ACHN (cell line): ENCODE results near the gene AGAP1.

Experiments
- DNase-seq: peaks from one replicate; pipeline ENCODE4 v3.0.0-alpha.2; 2015
- in situ Hi-C: cut with HindIII; loops from 2 replicates; pipeline ENCODE4 v1.10.0; 2017; ENCODE audit warnings: low sequenced_read_pairs, low pct_ligation_motif_present, low pct_unique_long_range_greater_than_20kb

The AGAP1 gene

DNA sequence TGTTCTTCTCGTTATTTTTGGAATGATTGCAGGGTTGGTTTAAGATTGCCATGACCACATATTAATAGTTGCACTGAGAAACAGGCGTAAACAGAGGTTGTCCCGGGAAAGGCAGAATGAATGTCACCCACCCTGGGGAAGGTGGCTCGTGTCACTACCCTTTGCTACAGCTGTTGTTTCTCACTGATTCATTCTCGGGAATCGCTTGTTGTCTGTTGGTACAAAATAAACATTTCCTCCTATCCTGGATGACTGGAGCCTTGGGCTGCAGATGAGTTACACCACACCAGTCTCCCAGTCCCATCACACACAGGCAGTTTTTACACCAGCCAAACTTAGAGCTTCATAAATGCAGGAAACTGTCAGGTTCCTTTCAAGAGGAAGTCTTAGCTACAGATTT lies 457.6 kb downstream of the AGAP1 start:
- in situ Hi-C loops: no loop called here

DNA sequence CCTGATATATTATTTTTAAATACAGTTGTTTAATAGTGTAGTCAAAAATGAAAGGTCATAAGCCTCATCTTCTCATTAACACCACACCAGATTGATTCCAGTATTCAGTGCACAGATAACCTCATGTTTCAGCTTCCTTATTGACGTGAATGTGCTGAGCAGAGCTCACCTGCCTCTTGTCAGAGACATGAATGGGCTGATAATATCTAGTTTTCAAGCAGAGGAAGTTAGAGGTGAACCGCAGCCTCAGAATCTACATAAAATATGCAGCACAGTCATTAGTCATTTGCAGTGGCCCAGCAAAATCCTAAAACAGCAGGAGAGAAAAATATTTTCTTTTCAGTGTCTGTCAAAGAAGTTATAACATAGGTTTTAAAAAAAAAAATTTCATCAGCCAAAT lies 458.1 kb downstream of the AGAP1 start:
- DNase-seq: no peak
- in situ Hi-C loops: no loop called here

More for the DNA sequence above, 457.6 kb downstream of the AGAP1 start:
- DNase-seq: no peak

DNA sequence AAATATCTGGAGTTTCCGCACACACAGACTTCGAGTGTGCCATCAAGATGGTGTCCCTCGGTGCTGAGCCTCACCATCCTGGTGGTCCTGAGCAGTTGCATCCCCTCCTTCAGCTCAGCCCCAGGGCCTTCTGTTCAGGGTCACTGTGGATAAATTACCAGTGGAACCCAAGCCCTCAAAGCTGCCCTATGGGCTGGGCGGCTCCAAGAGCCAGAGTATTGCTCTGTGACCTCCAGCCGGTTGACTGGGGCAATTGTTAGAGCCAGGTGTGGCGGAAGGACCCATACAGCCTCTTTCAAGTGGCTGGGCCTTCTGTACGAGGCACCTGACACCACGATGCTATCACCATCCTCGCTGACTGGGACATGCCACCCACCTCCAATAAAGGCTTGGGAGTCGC lies 458.9 kb downstream of the AGAP1 start:
- in situ Hi-C loops: no loop called here
- DNase-seq: no peak

DNA sequence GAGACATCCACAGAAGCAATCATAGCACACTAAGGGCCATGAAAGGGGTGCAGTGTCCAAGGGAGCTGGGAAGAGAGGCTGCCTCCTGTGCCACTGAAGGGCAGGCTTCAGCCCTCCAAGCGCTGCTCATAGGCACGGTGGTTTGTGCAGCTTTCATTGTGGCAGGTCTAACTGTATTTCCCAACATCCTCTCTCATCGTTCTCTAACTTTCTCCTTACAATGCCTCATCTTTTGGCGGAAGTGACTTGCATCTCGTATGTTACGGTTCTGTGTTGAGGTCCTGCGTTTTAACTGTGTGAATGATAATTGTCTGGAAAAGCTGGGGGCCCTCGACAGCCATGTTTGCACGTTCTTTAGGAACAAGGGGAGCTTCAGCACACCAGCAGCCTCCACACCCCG lies 460.4 kb downstream of the AGAP1 start:
- DNase-seq: no peak
- in situ Hi-C loops: no loop called here

DNA sequence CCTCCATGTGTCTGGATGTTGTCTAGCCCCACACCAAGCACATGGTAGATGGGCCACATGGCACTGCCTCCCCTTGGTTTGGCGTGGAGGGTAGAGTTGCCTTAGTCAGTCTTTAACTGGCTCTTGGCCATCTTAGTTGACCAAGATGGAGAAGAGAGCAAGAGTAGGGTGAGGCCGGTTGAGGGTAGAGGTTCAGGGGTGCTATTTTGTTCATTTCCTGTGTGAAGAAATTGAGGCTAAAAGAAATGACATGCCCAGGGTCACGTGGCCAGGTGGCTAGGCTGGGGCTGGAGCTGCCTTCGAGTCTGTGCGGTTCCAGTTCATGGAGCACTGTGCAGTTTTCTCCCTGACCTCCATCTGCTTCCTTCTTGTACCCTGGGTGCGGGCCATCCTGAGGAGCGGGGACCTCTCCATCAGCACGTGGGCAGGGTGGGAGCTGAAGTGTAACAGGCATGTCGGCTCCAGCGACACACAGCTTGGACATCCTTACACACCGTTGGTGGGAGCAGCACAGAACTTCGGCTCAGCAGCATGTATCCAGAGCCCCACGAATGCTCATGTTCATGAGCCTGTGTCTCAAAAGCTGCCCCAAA lies 461.1 kb downstream of the AGAP1 start:
- no peak for DNase-seq
- in situ Hi-C loops: no loop called here

DNA sequence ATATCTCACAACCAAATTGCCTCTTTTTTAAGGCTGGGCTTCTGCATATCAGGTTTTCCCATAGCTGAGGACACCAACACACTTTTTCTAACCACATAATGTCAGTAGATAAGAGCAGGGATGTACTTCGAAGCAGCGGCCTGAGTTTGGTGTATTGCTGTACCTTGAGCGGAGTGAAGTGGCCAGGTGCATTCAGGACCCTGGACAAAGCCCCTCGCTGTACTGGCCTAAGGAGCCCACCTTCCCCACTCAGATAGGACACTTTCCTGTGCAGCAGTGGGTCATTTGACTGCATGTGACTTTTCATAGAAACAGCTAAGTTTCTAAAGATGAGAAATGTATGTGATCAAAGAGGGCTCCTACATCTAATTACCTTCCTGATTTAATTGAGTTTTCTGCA lies 461.8 kb downstream of the AGAP1 start:
- no peak for DNase-seq
- in situ Hi-C loops: no loop called here

DNA sequence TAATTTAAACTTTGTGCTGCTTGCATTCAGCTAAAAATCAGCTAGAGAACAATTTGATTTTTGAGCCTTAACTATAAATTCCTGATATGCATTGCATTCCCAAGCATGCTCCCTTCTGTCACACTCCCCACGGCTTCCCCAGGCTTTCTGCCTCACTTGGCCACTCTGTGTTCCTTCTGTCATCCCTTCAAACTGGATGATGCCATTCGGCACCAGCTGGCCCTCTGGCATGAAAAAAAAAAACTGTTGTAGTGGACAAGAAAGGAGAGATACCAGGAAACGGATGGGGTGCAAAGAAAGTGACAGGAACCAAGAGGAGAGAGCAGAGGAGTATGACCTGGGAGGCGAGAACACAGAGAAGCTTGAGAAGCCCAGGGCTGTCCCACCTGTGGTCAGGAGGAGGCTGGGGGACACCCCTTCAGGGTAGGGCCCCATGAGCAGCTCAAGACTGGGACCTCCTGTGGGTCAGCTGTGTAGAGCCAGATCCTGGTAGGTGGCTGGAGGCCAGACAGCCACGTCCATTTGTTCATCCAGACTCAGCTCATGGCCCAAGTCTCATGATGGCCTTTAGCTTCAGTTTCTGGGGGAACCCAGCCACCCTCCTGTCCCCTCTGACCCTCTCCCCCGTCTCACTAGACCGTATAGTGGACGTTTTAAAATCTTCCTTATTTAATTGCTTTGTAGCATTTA lies 462.6 kb downstream of the AGAP1 start:
- in situ Hi-C loops: no loop called here
- no peak for DNase-seq

DNA sequence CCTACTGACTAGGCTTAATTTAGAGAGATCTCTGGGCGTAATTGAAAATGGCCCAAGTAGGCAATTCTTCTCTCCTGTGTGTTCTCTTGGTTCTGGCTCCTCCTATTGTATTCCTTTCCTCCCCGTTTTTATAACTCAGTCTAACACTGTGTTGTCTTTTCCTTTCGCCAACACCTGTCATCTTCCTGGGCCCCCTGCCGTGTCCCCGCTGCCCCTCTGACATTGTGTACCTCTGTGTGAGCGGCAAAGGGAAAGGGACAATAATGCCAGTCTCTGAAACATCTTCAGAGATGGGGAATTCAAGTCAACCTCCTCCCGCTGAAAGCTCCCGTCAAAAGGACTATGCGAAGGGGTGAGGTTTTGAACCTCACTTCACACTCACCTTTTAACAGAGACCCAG lies 463.4 kb downstream of the AGAP1 start:
- in situ Hi-C loops: no loop called here
- DNase-seq: no peak

DNA sequence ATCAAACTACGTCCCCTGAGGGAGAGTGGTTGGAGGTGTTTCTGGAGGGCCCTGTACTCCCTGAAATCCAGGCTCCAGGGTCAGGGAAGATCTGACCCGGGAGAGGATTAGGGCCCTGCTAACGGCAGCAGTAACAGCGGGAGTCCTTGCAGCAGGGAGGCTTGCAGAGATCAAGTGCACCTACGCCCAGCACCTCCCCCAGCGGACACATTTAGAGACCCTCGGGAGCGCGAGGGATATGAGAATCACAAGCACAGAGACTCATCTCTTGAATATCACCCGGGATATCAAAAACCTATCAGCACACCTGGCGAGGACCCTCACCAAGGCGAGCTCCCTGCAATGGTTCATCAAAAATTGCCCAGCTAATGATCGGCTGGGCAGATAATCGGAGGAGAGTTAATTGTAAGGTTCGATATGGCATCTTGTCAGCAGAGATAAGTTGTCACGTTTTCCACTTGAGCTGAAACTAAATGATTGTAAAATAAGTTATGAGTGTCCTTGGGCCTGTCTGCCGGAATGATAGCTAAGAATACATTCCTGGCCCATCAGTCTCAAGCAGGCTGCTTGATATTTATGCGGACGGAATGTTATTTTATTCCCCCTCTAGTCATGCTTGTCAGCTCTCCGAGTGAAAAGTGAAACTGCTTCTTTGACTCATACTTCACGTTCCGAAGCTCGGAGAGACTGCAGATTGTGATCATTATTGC lies 464.5 kb downstream of the AGAP1 start:
- in situ Hi-C loops: no loop called here
- DNase-seq: no peak

DNA sequence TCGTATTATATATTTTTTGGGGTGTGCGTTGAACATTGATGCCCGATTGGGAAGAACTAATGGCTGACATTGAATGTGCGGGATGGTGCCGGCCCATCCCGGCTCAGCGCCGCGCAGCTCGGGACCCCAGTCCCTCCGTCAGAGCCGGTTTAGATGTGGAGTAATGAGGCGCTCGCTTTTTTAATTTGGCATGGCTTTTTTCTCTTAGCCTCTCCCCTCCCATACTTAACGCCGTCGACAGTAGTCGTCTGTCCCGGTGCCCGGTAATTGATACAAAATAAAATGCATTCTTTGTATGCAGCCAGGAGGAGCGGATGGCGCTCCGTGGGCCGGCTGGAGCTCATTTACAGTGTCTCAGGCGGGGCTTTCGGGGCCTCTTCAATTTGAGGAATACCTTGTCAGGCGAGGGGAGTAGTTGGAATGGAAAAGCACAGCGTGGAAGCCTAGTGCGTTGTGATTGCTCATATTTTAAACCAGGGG lies 465.1 kb downstream of the AGAP1 start:
- DNase-seq: no peak
- in situ Hi-C loops: no loop called here

DNA sequence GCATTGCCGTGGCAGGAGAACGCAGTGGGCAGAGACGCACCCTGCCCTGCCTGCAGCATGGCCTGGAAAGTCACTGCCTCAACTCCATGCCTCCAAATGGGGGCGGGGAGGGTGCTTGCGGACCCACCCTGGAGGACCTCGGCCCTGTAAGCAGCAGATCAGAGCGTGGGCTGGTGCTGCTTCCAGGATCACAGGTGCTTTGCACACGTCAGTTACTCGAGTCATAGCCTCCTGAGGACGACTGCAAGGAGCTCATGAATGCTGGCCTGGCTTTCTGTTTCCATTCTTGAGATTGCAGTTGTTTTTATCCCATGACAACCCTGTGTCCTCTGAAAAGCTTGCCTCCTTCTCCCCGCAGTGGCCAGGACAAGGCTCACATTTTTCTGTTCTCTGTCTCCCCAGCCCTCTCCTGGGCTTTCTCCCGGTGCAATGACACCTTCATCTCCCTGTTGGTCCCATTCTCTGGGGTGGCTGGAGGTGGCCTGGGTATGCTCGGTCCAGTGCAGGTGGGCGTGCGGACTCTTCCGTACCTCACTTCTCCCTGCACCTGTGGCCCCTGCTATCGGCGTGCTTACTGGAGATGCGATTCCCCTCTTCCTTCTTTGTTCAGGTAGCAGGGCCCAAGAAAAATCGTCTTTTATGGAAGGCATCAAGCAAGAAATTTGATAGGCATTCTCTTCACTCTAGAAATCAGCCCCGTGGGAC lies 466.3 kb downstream of the AGAP1 start:
- in situ Hi-C loops: no loop called here
- DNase-seq: no peak

DNA sequence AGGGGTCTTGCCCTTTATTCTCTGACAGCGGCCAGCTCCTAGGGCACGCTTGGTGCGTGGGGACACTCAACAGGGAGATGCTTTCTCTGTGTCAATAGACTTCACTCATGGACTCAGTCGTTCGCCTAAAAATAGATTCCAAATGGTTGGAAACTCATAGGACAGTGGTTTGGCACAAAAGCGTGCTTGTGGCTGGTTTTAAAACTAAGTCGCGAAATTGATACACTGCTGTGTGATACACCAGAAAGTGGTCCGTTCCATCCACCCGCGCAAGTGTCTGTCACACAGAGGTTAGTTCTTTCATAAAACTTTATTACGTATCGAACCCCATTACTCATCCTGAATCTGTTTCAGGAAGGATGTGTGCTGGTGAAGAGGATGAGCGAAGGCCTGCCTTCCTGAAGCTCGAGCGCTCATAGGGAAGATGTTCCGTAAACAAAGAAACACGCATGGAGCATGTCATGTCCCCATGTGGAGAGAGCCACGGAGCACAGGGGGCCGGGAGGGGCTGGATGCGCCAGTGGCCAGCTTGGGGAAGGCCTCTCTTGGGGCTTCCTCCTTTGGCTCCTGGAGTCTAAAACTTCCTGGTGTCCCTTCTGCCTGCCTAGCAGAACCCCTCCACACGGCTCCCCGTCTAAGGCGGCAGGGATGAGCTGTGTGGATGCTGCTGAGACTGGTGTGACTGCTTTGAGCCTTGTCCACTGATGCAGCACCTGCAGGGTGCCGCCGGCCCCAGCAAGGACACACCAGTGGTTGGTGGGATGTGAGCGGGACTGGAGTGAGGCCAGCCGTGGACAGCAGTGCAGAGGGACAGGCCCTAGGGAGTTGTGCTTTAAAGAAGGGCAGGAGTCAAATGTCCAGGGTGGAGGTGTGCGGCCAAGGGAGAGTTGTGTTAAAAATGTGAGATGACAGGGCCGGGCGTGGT lies 467.1 kb downstream of the AGAP1 start:
- in situ Hi-C loops: no loop called here
- no peak for DNase-seq

DNA sequence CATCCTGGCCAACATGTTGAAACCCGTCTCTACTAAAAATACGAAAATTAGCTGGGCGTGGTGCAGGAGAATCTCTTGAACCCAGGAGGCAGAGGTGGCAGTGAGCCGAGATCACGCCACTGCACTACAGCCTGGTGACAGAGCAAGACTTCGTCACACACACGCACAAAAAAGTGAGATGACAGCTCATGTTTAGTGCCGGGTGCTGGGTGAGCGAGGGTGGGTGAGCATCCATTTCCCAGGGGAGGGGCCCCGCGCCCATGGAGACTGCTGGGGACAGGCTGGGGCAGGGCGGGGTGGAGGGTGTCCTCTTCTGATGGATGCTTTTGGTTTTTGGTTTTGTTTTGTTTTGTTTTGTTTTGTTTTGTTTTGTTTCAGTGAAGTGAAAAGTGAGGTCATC lies 467.9 kb downstream of the AGAP1 start:
- in situ Hi-C loops: no loop called here
- DNase-seq: no peak

DNA sequence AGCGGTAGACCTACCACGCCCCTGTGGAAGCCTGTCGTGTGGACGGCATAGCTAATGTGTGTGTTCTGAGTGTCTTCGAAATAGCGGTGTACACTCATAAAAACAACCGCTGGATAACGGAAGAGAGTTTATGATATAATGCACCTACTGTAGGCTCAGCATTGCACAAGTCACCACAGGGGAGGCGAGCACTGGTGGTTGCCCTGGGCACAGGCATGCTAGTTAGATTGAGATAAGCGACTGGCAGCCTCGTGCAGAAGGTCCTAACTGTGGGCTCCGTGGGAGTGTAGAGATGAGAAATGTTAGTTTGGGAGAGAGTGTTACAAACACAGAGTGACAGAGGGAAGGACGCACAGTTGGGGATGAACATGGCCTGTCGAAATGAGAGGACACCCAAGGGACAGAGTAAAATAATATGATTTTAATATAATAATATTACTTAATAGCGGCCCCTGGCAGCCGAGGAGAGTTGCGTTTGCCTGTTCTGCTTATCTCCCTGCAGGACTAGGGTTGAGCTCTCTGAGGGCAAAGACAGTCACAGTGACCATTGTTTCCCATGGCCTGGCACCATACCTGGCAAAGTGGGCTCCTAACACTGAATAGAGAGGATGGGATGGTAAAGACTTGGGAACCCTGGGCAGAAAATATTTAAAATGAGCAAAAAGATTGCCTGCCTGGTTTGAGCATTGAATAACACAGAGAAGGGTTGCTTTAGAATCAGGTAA lies 470.2 kb downstream of the AGAP1 start:
- DNase-seq: no peak
- in situ Hi-C loops: no loop called here

DNA sequence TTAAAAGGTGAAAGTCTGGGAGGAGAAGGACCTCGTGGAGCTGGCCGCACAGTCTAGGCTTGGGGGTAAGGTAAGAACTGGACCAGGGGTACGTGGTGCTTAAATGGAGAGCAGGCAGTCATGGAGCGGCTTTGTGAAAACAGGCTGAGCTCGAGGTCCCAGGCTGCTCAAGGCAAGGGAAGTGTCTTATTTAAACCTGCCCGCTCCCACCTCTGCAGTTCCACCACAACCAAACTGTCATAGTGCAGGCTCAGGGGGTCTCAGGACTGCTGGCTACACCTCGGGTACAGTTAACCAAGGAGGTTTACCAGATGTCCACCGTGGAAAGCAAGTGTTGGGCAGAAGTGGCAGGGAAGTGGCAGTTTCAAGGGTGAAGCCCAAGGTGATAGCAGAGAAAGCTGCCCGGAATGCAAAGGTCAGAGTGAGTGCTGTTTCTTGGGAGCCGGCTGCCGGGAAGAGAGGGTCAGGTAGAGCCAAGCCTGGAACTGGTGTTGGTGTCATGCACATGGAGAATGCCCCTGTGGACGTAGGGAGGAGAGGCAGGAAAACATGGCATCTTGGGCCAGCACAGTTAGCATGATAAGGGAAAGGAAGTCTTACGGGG lies 471.0 kb downstream of the AGAP1 start:
- in situ Hi-C loops: no loop called here
- no peak for DNase-seq

DNA sequence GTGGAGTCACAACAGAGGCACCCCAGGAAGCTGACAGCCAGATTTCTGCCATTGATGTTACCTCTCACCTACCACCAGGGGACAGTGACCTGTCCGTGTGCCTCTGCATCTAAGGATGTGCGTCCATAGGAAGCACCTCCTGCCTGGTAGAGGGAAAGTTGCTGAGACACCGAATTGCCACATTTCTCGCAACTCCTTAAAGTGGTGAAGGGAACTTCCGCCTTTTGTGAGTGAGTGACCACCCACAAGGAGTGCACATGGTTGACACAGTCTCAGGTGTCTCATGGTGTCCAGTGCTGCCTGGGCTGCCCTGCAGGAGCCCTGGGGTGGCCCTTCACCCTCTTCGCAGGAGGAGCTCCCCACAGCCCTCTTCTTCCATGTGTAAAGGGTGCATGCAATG lies 472.6 kb downstream of the AGAP1 start:
- in situ Hi-C loops: no loop called here
- no peak for DNase-seq

DNA sequence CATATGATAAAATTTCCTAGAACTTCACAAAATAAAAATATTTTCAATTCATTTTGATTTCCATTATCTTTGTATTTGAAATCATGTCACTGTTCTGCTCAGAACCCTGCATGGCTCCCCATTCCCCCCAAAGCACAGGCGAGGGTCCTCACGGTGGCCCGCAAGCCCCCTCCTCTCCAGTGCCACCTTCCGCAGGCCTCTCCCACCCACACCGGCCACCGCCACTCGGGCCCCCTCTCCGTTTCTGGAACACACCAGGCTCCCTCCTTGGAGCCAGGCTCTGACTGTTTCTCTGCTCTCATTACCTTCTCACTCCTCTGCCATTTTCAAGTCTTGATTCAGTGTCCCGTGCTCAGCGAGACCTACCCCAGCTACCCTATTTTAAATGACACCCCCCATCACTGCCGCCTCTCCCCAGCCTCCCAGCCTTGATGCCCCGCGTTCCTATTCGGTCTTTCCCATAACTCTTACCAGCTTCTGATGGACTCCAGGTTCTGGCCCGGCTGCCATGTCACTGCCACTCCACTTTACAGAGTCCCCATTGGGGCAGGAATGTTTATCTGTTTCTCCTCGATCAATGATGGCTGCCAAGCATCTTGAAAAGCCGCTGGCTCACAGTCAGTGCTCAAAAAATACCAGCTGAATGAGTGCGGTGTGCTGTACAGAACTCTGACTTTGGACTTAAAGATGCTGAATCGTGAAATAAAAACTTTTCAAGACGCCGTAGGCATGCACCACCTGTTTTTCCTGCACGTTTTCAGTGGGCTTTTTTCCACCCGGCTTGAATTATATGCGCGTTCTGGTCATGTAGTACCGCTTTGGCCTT lies 473.3 kb downstream of the AGAP1 start:
- in situ Hi-C loops: no loop called here
- DNase-seq: no peak
